ENCODE measurements around the gene TBC1D22A.

GRCh38 chr22:46735747-46736608, 26.5 kb upstream of the TBC1D22A start:
- no peak for TF ChIP-seq CTCF (IDR thresholded peaks at IDR 0.05; ENCODE audit: low read depth, low read length)
- no peak for TF ChIP-seq EZH2phosphoT487 (IDR thresholded peaks at IDR 0.05; ENCODE audit: low read depth)

All from OCI-LY3 (cell line).